Measurements from ENCODE around the gene NEAT1. TPM values are rescaled to one million over a fixed set of nuclear protein-coding genes. Genes with fewer than 3 reads are reported as not detected.

Gene NEAT1
- total and polyA plus RNA-seq, 9 of the 15 experiments (the other 6 are each of a cell fraction or from before 2014, with no cell fraction given) = 20.1 to 389 (median 62.8) TPM

DNA sequence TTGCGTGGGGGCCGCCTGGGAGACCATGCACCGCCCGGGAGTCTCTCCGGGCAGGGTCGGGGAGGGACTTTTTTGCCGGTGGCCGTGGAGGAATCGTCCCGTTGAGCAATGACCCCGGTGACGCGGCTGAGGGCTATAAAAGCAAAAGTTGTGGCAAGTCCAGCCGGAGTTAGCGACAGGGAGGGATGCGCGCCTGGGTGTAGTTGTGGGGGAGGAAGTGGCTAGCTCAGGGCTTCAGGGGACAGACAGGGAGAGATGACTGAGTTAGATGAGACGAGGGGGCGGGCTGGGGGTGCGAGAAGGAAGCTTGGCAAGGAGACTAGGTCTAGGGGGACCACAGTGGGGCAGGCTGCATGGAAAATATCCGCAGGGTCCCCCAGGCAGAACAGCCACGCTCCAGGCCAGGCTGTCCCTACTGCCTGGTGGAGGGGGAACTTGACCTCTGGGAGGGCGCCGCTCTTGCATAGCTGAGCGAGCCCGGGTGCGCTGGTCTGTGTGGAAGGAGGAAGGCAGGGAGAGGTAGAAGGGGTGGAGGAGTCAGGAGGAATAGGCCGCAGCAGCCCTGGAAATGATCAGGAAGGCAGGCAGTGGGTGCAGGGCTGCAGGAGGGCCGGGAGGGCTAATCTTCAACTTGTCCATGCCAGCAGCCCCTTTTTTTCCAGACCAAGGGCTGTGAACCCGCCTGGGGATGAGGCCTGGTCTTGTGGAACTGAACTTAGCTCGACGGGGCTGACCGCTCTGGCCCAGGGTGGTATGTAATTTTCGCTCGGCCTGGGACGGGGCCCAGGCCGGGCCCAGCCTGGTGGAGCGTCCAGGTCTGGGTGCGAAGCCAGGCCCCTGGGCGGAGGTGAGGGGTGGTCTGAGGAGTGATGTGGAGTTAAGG is at the start of gene NEAT1 (continued):
- no peak for TF ChIP-seq XRCC3 (IDR thresholded peaks at IDR 0.05)
- TF ChIP-seq ARID1B (IDR thresholded peaks at IDR 0.05) = peak; percentile 75
- TF ChIP-seq MIER1 (IDR thresholded peaks at IDR 0.05; ENCODE audit: low read depth) = peak; percentile 17; the same call in 1 of the 2 replicates
- peak; percentile 35; the same call in 1 of the 2 replicates for TF ChIP-seq ZNF143 (CRISPR knock-in tag; IDR thresholded peaks at IDR 0.05)
- TF ChIP-seq ZNF79 (CRISPR knock-in tag; IDR thresholded peaks at IDR 0.05; ENCODE audit: low read depth) = no peak; the same call in none of the 2 replicates
- no peak for TF ChIP-seq BDP1 (IDR thresholded peaks at IDR 0.05; ENCODE audit: insufficient read depth, insufficient read length)
- TF ChIP-seq ZNF551 (CRISPR knock-in tag; IDR thresholded peaks at IDR 0.05) = peak; percentile 99
- peak; percentile 88 to 95 for TF ChIP-seq TBL1XR1 (IDR thresholded peaks at IDR 0.05; ENCODE audit: low read length in 2 of 2)
- peak; percentile 100 for TF ChIP-seq POLR2B (IDR thresholded peaks at IDR 0.05; ENCODE audit: low read depth, partially characterized antibody)
- peak; percentile 67; the same call in 1 of the 2 replicates for TF ChIP-seq ZBTB2 (IDR thresholded peaks at IDR 0.05)
- peak; percentile 100 for TF ChIP-seq MLLT1 (IDR thresholded peaks at IDR 0.05)
- TF ChIP-seq MYNN (IDR thresholded peaks at IDR 0.05) = peak; percentile 89
- TF ChIP-seq MYNN (CRISPR knock-in tag; IDR thresholded peaks at IDR 0.05) = no peak
- peak; percentile 99 for TF ChIP-seq RNF2 (IDR thresholded peaks at IDR 0.05)
- TF ChIP-seq RFX1 (IDR thresholded peaks at IDR 0.05) = no peak
- TF ChIP-seq ZNF699 (CRISPR knock-in tag; IDR thresholded peaks at IDR 0.05; ENCODE audit: insufficient replicate concordance) = no peak
- TF ChIP-seq KAT7 (CRISPR knock-in tag; IDR thresholded peaks at IDR 0.05; ENCODE audit: borderline replicate concordance) = no peak; the same call in none of the 2 replicates
- no peak for TF ChIP-seq KDM1A (IDR thresholded peaks at IDR 0.05)
- TF ChIP-seq, protein P1, sequence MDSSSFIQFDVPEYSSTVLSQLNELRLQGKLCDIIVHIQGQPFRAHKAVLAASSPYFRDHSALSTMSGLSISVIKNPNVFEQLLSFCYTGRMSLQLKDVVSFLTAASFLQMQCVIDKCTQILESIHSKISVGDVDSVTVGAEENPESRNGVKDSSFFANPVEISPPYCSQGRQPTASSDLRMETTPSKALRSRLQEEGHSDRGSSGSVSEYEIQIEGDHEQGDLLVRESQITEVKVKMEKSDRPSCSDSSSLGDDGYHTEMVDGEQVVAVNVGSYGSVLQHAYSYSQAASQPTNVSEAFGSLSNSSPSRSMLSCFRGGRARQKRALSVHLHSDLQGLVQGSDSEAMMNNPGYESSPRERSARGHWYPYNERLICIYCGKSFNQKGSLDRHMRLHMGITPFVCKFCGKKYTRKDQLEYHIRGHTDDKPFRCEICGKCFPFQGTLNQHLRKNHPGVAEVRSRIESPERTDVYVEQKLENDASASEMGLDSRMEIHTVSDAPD (CRISPR knock-in tag; IDR thresholded peaks at IDR 0.05) = peak; percentile 54; the same call in 1 of the 2 replicates
- peak; percentile 81 for TF ChIP-seq NELFE (IDR thresholded peaks at IDR 0.05; ENCODE audit: insufficient read depth, insufficient read length)
- TF ChIP-seq MTA2 (IDR thresholded peaks at IDR 0.05; ENCODE audit: low read depth) = peak; percentile 42; the same call in 1 of the 2 replicates
- no peak for TF ChIP-seq FOXJ3 (CRISPR knock-in tag; IDR thresholded peaks at IDR 0.05)
- no peak for TF ChIP-seq RBM25 (IDR thresholded peaks at IDR 0.05; ENCODE audit: low read depth, low read length, severe bottlenecking)
- no peak for TF ChIP-seq PPARD (CRISPR knock-in tag; IDR thresholded peaks at IDR 0.05)
- peak; percentile 99 for TF ChIP-seq ZNF778 (CRISPR knock-in tag; IDR thresholded peaks at IDR 0.05)
- TF ChIP-seq FOXP1 (CRISPR knock-in tag; IDR thresholded peaks at IDR 0.05) = peak; percentile 94
- TF ChIP-seq ZC3H4 (CRISPR knock-in tag; IDR thresholded peaks at IDR 0.05; ENCODE audit: borderline replicate concordance) = no peak

Data from K562 (cell line).